Stimulated activated CD8-positive, alpha-beta memory T cell treated with anti-CD3 and anti-CD28 coated beads, Interleukin-2, amount 100 ng/mL, for 48 hours (primary cell): Measurements from ENCODE around the gene BAK1.
"Not testable (repeated sequence)": the region's sequence is repeated elsewhere in the genome, so short reads cannot be mapped to it uniquely, and the experiment has no call there.

Experiments
- DNase-seq, 2 donors: peaks; one replicate each; pipeline ENCODE4 v3.0.0-alpha.2; 2020; ENCODE audit warnings: low read depth in 2 of 2

BAK1 gene

GRCh38 chr6:33552252-33552651, 27.8 kb downstream of the BAK1 start:
- DNase-seq, result no peak

DNA sequence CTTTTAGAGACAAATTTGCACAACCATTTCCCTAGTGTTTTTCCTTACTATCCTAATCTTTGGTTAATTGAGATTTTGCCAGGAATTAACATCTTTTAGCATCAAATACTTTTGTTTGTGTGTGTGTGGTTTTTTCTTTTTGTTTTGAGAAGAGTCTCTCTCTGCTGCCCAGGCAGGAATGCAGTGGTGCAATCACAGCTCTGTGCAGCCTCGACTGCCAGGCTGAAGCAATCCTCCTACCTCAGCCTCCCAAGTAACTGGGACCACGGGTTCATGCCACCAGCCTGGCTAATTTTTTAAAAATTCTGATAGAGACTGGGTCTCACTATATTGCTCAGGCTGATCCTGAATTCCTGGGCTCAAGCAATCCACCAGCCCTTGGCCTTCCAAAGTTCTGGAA, 28.5 kb downstream of the BAK1 start:
- DNase-seq, result no peak

- no peak for DNase-seq
Measured at GRCh38 chr6:33549896-33550295, 30.2 kb downstream of the BAK1 start.

GRCh38 chr6:33549196-33549595, 30.9 kb downstream of the BAK1 start:
- no peak for DNase-seq

GRCh38 chr6:33547499-33547898, 32.6 kb downstream of the BAK1 start:
- no peak for DNase-seq

- DNase-seq, result no peak
Measured at GRCh38 chr6:33546766-33547165, 33.3 kb downstream of the BAK1 start.

DNA sequence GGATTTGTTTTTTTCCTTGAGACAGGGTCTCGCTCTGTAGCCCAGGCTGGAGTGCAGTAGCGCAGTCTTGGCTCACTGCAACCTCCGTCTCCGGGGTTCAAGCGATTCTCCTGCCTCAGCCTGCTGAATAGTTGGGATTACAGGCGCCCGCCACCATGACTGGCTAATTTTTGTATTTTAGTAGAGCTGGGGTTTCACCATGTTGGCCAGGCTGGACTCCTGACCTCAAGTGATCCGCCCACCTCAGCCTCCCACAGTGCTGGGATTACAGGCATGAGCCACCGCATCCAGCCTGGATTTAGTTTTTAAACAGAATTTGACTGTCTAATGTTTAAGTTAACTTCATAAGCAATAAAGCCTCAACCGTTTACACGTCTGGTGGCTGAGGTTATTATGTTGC, 34.8 kb downstream of the BAK1 start:
- DNase-seq, result not testable (repeated sequence)

GRCh38 chr6:33543116-33543515, 37.0 kb downstream of the BAK1 start:
- no peak for DNase-seq

DNA sequence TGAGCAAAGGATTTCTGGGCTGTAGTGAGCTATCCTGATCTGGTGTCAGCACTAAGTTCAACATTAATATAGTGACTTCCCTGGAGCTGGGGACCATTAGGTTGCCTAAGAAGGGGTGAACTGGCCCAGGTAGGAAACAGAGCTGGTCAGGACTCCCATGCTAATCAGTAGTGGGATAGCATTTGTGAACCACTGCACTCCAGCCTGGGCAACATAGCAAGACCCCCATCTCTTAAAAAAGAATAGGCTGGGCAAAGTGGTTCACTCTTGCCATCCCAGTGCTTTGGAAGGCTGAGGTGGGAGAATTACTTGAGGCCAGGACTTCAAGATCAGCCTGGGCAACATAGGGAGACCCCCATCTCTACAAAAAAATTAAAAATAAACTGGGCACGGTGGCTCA, 39.3 kb downstream of the BAK1 start:
- no peak for DNase-seq

DNA sequence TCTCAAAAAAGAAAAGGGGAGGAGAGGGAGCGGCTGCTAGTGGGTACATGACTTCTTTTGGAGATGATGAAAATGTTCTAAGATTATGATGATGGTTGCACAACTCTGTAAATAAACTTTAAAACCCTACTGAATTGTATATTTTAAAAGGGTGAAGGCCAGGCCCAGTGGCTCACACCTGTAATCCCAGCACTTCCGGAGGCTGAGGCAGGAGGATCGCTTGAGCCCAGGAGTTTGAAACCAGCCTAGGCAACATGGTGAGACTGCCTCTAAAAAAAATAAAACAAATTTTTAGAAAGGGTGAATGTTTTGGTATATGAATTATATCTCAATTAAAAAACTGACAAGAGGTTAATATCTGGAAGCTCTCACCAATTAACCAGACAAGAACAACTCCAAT, 45.4 kb downstream of the BAK1 start:
- DNase-seq, result no peak

- peak; percentile 21 to 40 for DNase-seq
Measured at GRCh38 chr6:33533163-33533869, 46.8 kb downstream of the BAK1 start.

GRCh38 chr6:33532431-33532830, 47.6 kb downstream of the BAK1 start:
- DNase-seq, result not testable (repeated sequence)

DNA sequence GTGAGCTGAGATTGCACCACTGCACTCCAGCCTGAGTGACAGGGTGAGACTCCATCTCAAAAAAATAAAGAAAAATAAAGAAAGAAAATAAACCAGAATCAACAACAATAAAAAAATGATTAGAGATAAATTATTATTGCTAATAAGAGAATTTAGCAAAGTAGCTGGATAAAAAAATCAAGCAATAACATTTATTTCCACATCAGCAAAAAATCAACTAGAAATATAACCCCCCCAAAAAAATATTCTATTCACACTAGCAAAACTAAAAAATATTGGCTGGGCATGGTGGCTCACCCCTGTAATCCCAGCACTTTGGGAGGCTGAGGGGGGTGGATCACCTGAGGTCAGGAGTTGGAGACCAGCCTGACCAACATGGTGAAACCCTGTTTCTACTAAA, 49.5 kb downstream of the BAK1 start:
- DNase-seq, result not testable (repeated sequence)
